SK-N-SH treated with all-trans-retinoic acid at 6 μM for 48 hours (cell line): ENCODE measurements around the gene ADGRF1.

Experiments used
- ZFP30 ChIP-seq: fragments of 450-650 bp; formaldehyde crosslinking; IDR thresholded peaks from 2 replicates; pipeline ENCODE4 v1.5.0; 2022; ENCODE audit warnings: mild to moderate bottlenecking, moderate library complexity
- ZNF8 ChIP-seq: fragments of 450-650 bp; formaldehyde crosslinking; IDR thresholded peaks from 2 replicates; pipeline ENCODE4 v1.5.0; 2020; ENCODE audit warnings: mild to moderate bottlenecking, moderate library complexity
- TF ChIP-seq, protein P1 (sequence below): fragments of 250-450 bp; sonication (Bioruptor Pico); IDR thresholded peaks from 2 replicates; pipeline ENCODE4 v1.5.1; 2021; ENCODE audit warnings: mild to moderate bottlenecking, moderate library complexity

DNA sequence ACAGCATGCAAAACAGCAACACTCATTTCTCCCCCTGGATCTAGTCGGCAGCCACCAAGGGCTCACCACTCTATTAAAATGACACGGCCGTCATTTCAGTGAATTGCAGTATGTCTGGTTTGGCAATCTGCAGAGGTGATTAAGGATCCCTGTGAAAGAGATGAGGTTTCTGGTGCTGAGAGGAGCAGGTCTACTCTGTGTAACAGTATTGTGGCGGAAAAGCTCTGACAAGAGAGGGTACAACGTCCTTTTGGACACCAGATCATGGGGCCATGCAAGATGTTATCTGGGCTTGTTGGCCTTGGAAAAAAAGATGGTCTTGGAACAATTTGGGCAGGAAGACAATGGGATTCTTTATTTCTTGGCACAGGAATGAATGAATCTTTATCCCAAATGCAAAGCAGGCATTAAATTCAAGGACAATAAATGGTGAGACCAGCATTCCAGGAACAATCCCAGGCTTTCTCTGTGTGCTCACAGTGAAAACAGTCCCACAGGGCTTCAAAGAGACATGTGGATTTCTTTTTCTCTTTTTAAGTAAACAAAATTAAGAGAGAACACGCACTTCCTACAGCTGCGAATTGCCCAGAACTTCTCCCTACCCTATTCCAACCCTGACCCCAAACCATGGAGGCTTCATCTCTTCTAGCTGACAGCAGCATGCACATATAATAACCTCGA, 33.7 kb upstream of the ADGRF1 start:
- TF ChIP-seq, protein P1, sequence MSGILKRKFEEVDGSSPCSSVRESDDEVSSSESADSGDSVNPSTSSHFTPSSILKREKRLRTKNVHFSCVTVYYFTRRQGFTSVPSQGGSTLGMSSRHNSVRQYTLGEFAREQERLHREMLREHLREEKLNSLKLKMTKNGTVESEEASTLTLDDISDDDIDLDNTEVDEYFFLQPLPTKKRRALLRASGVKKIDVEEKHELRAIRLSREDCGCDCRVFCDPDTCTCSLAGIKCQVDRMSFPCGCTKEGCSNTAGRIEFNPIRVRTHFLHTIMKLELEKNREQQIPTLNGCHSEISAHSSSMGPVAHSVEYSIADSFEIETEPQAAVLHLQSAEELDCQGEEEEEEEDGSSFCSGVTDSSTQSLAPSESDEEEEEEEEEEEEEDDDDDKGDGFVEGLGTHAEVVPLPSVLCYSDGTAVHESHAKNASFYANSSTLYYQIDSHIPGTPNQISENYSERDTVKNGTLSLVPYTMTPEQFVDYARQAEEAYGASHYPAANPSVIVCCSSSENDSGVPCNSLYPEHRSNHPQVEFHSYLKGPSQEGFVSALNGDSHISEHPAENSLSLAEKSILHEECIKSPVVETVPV (CRISPR knock-in tag), result no peak
- TF ChIP-seq ZNF8 (CRISPR knock-in tag) (no peak), ZFP30 (no peak)
